SU-DHL-6 (cell line): ENCODE data around the gene ARSB.

Experiments
- H2AFZ ChIP-seq: fragments of 200-600 bp; sonication (generic); 2 replicates; pipeline ENCODE4 v1.6.1; 2014; ENCODE audit warnings: low read depth, mild to moderate bottlenecking, moderate library complexity, mixed read lengths, antibody characterized with exemption, low read length; ENCODE audit not compliant: severe bottlenecking
- H3F3A ChIP-seq: fragments of 200-600 bp; shearing (Covaris generic); 2 replicates; pipeline ENCODE4 v1.6.0; 2016; ENCODE audit warnings: antibody characterized with exemption, mild to moderate bottlenecking; ENCODE audit not compliant: insufficient read depth
- H3K27ac ChIP-seq: fragments of 200-600 bp; sonication (generic); 2 replicates; pipeline ENCODE4 v1.5.1; 2016; ENCODE audit warnings: low read depth, mild to moderate bottlenecking, low read length, moderate library complexity, mixed read lengths
- H3K27me3 ChIP-seq: fragments of 200-600 bp; sonication (generic), shearing (Covaris generic); 2 replicates; pipeline ENCODE4 v1.6.0; 2014; ENCODE audit warnings: mild to moderate bottlenecking, low read length
- H3K36me3 ChIP-seq: fragments of 200-600 bp; sonication (generic); 2 replicates; pipeline ENCODE4 v1.6.1; 2014; ENCODE audit warnings: mild to moderate bottlenecking, low read length, mixed read lengths
- H3K4me2 ChIP-seq: fragments of 300-600, 200-600 bp; shearing (Covaris generic), sonication (generic); 2 replicates; pipeline ENCODE4 v1.6.0; 2014; ENCODE audit warnings: low read length, low read depth, mild to moderate bottlenecking; ENCODE audit not compliant: poor library complexity, severe bottlenecking
- H3K4me3 ChIP-seq: fragments of 200-600 bp; sonication (generic); 2 replicates; pipeline ENCODE4 v1.5.1; 2014; ENCODE audit warnings: antibody characterized with exemption, low read length, mild to moderate bottlenecking, mixed read lengths; ENCODE audit not compliant: insufficient read depth, poor library complexity, severe bottlenecking
- H3K79me2 ChIP-seq: fragments of 200-600 bp; sonication (generic); 2 replicates; pipeline ENCODE4 v1.6.1; 2014; ENCODE audit warnings: mild to moderate bottlenecking, low read length, moderate library complexity; ENCODE audit not compliant: insufficient read depth
- H3K9ac ChIP-seq: fragments of 200-600 bp; sonication (generic); 2 replicates; pipeline ENCODE4 v1.7.0; 2014; ENCODE audit warnings: mild to moderate bottlenecking, low read length
- H3K9me2 ChIP-seq: fragments of 200-600 bp; sonication (generic); replicated peaks from 2 replicates; pipeline ENCODE4 v1.6.1; 2014; ENCODE audit warnings: low read length; ENCODE audit not compliant: insufficient read depth
- H3K9me3 ChIP-seq: fragments of 200-600 bp; sonication (generic); 2 replicates; pipeline ENCODE4 v1.6.1; 2014; ENCODE audit warnings: low read length, mixed read lengths; ENCODE audit not compliant: insufficient read depth
- H4K20me1 ChIP-seq: fragments of 200-600 bp; sonication (generic); 2 replicates; pipeline ENCODE4 v1.6.1; 2014; ENCODE audit warnings: low read depth, mild to moderate bottlenecking, antibody characterized with exemption, low read length, moderate library complexity, mixed read lengths
- EZH2phosphoT487 ChIP-seq: fragments of 200-600 bp; sonication (generic), shearing (Covaris generic); conservative IDR thresholded peaks from 2 replicates; pipeline ENCODE4 v1.6.1; 2018; ENCODE audit warnings: mild to moderate bottlenecking, antibody characterized with exemption, low read length, moderate library complexity, mixed read lengths
- TF ChIP-seq, protein P1 (sequence below): fragments of 200-600 bp; sonication (generic); IDR thresholded peaks from one replicate; pipeline ENCODE4 v1.5.1; 2017; ENCODE audit warnings: antibody characterized with exemption, mild to moderate bottlenecking, low read length, moderate library complexity; ENCODE audit not compliant: insufficient read depth, poor library complexity, severe bottlenecking

Gene ARSB

DNA sequence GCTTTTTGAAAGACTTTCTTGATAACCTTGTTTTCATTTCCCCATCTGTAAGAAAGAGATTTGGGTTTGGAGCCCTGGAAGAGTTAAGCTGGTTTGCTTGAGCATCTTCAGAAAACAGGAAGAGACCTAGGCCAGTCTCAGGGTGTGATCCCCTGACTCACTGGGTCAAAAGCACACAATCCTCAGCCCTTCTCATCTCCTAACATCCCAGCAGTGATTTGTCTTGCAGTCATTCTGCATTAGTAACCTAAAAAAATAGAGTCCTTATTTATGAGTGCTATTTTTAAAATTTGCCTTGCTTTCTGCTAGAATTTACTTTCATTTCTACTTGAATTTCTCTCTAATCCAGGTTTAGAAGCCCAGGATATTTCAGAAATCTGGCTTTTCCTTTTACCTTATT is 16.4 kb upstream of the ARSB start:
- Histone ChIP-seq H3K4me2 (no peak overlapping the region), H3K9me2 (no peaks in the 10 kb centered on the region), H3K27ac (no peak overlapping the region), H2AFZ (no peak overlapping the region), H3K36me3 (no peaks in the 10 kb centered on the region), H3K27me3 (no peaks in the 10 kb centered on the region), H3K9me3 (no peaks in the 10 kb centered on the region), H3K79me2 (no peaks in the 10 kb centered on the region), H3K9ac (no peak overlapping the region), H4K20me1 (no peaks in the 10 kb centered on the region), H3F3A (no peaks in the 10 kb centered on the region), H3K4me3 (no peak overlapping the region)
- no peak for TF ChIP-seq EZH2phosphoT487
- TF ChIP-seq, protein P1, sequence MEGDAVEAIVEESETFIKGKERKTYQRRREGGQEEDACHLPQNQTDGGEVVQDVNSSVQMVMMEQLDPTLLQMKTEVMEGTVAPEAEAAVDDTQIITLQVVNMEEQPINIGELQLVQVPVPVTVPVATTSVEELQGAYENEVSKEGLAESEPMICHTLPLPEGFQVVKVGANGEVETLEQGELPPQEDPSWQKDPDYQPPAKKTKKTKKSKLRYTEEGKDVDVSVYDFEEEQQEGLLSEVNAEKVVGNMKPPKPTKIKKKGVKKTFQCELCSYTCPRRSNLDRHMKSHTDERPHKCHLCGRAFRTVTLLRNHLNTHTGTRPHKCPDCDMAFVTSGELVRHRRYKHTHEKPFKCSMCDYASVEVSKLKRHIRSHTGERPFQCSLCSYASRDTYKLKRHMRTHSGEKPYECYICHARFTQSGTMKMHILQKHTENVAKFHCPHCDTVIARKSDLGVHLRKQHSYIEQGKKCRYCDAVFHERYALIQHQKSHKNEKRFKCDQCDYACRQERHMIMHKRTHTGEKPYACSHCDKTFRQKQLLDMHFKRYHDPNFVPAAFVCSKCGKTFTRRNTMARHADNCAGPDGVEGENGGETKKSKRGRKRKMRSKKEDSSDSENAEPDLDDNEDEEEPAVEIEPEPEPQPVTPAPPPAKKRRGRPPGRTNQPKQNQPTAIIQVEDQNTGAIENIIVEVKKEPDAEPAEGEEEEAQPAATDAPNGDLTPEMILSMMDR = no peak

DNA sequence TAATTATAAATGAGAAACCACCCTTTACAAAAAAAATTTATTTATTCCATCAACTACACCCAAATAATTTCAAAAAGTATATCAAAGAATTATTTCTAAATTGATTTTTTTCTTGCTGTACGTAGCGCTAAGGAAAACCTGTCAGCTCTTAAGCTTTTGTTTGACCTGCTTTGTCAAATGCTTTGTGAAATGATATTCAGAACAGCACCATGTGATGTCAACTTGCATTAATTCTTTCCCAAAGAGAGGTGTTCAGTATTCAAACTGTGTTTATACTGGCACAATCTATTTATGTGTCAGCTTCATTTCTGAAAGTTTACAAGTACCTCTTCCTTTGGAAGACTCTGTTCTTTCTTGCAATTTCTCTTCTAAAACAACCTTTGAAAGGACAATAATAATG is 12.0 kb upstream of the ARSB start:
- TF ChIP-seq EZH2phosphoT487 = no peak
- TF ChIP-seq, protein P1 = no peak

DNA sequence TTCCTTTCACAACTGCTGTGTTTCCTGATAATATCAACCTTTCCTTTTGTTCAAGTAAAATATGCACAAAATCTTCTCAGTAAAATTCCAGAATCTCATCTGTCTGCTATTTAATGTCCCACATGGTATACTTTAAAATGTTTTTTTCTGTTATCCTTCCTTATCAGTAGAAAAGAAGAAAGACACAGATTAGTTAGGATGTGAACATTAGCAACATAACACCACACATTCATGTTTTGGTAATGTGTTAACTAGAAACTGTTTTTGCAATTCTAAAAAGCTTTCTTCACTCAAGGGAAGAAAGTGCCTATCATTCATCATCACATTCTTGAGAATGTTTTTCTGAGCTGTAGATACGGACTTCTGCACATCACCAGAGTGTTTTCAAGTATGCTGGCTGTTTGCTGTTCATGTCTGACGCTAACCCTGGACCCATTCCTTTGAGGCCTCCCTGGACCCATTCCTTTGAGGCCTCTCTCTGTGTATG is 10.5 kb upstream of the ARSB start:
- no peak overlapping the region for H3K9ac ChIP-seq
- no peaks in the 10 kb centered on the region for H3K9me3 ChIP-seq
- H3K79me2 ChIP-seq = no peaks in the 10 kb centered on the region
- no peaks in the 10 kb centered on the region for H4K20me1 ChIP-seq
- no peaks in the 10 kb centered on the region for H3K27me3 ChIP-seq
- TF ChIP-seq EZH2phosphoT487 = no peak
- TF ChIP-seq, protein P1 = no peak
- H3K4me3 ChIP-seq = no peak overlapping the region
- no peaks in the 10 kb centered on the region for H3K9me2 ChIP-seq
- H3K36me3 ChIP-seq = no peaks in the 10 kb centered on the region
- no peak overlapping the region for H2AFZ ChIP-seq
- no peaks in the 10 kb centered on the region for H3F3A ChIP-seq
- no peak overlapping the region for H3K4me2 ChIP-seq
- no peak overlapping the region for H3K27ac ChIP-seq

More for the DNA sequence above, 12.0 kb upstream of the ARSB start:
- Histone ChIP-seq H3K79me2 (no peaks in the 10 kb centered on the region), H3K9me2 (no peaks in the 10 kb centered on the region), H3K36me3 (no peaks in the 10 kb centered on the region), H3K27me3 (no peaks in the 10 kb centered on the region), H2AFZ (no peak overlapping the region), H3K9me3 (no peaks in the 10 kb centered on the region), H3K4me3 (no peak overlapping the region), H3K4me2 (no peak overlapping the region), H4K20me1 (no peaks in the 10 kb centered on the region), H3K27ac (no peak overlapping the region), H3K9ac (no peak overlapping the region), H3F3A (no peaks in the 10 kb centered on the region)
